Neural cell (in vitro differentiated cells): ENCODE data around the gene NDUFB1. TPM values are rescaled to one million over a fixed set of nuclear protein-coding genes. Genes with fewer than 3 reads are reported as not detected.

Experiments used
- H2AFZ ChIP-seq: fragments of 200-600, 300-800 bp; sonication (generic), shearing (Covaris generic); 2 replicates; pipeline ENCODE4 v1.6.0; 2014; ENCODE audit warnings: low read depth, mild to moderate bottlenecking, antibody characterized with exemption, low read length, moderate library complexity
- H3F3A ChIP-seq: fragments of 200-600 bp; shearing (Covaris generic); 2 replicates; pipeline ENCODE4 v1.6.1; 2016; ENCODE audit warnings: mild to moderate bottlenecking, moderate library complexity, mixed read lengths, antibody characterized with exemption, low read length; ENCODE audit not compliant: insufficient read depth, poor library complexity, severe bottlenecking
- H3K27ac ChIP-seq: fragments of 200-600, 300-800 bp; sonication (generic), shearing (Covaris generic); 2 replicates; pipeline ENCODE4 v1.5.1; 2014; ENCODE audit warnings: mild to moderate bottlenecking, low read length, moderate library complexity
- H3K27me3 ChIP-seq: fragments of 300-800, 200-600 bp; sonication (generic), shearing (Covaris generic); 2 replicates; pipeline ENCODE4 v1.6.0; 2014; ENCODE audit warnings: mild to moderate bottlenecking, low read depth, low read length, moderate library complexity; ENCODE audit not compliant: insufficient read depth
- H3K36me3 ChIP-seq: fragments of 300-800, 200-600 bp; sonication (generic), shearing (Covaris generic); 2 replicates; pipeline ENCODE4 v1.5.1; 2014; ENCODE audit warnings: mild to moderate bottlenecking, antibody characterized with exemption, low read length, moderate library complexity; ENCODE audit not compliant: insufficient read depth
- H3K4me2 ChIP-seq: fragments of 300-800, 200-600 bp; sonication (generic), shearing (Covaris generic); 2 replicates; pipeline ENCODE4 v1.6.0; 2014; ENCODE audit warnings: mild to moderate bottlenecking, low read length
- H3K4me3 ChIP-seq: fragments of 300-800, 200-600 bp; sonication (generic), shearing (Covaris generic); 2 replicates; pipeline ENCODE4 v1.5.1; 2014; ENCODE audit warnings: mild to moderate bottlenecking, low read length, moderate library complexity
- H3K79me2 ChIP-seq: fragments of 200-600 bp; shearing (Covaris generic); replicated peaks from 2 replicates; pipeline ENCODE4 v1.6.0; 2014; ENCODE audit warnings: mild to moderate bottlenecking, low read length, moderate library complexity; ENCODE audit not compliant: insufficient read depth
- H3K9ac ChIP-seq: fragments of 300-800, 200-600 bp; sonication (generic), shearing (Covaris generic); 2 replicates; pipeline ENCODE4 v1.6.1; 2016; ENCODE audit warnings: mild to moderate bottlenecking, low read length, mixed read lengths
- H3K9me2 ChIP-seq: fragments of 200-600 bp; shearing (Covaris generic); 2 replicates; pipeline ENCODE4 v1.6.1; 2016; ENCODE audit warnings: mild to moderate bottlenecking, low read length, mixed read lengths; ENCODE audit not compliant: insufficient read depth
- H3K9me3 ChIP-seq: fragments of 200-600, 300-800 bp; sonication (generic), shearing (Covaris generic); 2 replicates; pipeline ENCODE4 v1.6.1; 2016; ENCODE audit warnings: mild to moderate bottlenecking, mixed run types, low read length, moderate library complexity, mixed read lengths
- H4K20me1 ChIP-seq: fragments of 200-600 bp; shearing (Covaris generic); 2 replicates; pipeline ENCODE4 v1.6.1; 2016; ENCODE audit warnings: mild to moderate bottlenecking, mixed run types; ENCODE audit not compliant: insufficient read depth
- CTCF ChIP-seq: fragments of 450-650 bp; IDR thresholded peaks from 2 replicates; pipeline ENCODE4 v1.5.1; 2014; ENCODE audit warnings: antibody characterized with exemption, mild to moderate bottlenecking, moderate library complexity; ENCODE audit not compliant: poor library complexity, severe bottlenecking
- EP300 ChIP-seq: fragments of 450-650 bp; conservative IDR thresholded peaks from 2 replicates; pipeline ENCODE4 v1.6.1; 2014; ENCODE audit warnings: antibody characterized with exemption, mild to moderate bottlenecking, moderate library complexity; ENCODE audit not compliant: poor library complexity, severe bottlenecking
- EZH2 ChIP-seq: fragments of 200-600, 300-800 bp; shearing (Covaris generic), sonication (generic); IDR thresholded peaks from 2 replicates; pipeline ENCODE4 v1.6.1; 2014; ENCODE audit warnings: antibody characterized with exemption, low read length, borderline replicate concordance, mild to moderate bottlenecking; ENCODE audit not compliant: insufficient read depth, poor library complexity, severe bottlenecking
- MXI1 ChIP-seq: fragments of 450-650 bp; conservative IDR thresholded peaks from 2 replicates; pipeline ENCODE4 v1.6.1; 2014; ENCODE audit warnings: antibody characterized with exemption, mild to moderate bottlenecking; ENCODE audit not compliant: poor library complexity, severe bottlenecking
- POLR2AphosphoS5 ChIP-seq: IDR thresholded peaks from 2 replicates; pipeline ENCODE4 v1.6.1; 2012
- RAD21 ChIP-seq: fragments of 450-650 bp; conservative IDR thresholded peaks from 2 replicates; pipeline ENCODE4 v1.6.1; 2014; ENCODE audit warnings: antibody characterized with exemption, mild to moderate bottlenecking, moderate library complexity
- REST ChIP-seq: IDR thresholded peaks from 2 replicates; pipeline ENCODE4 v1.6.1; 2012; ENCODE audit warnings: borderline replicate concordance
- SMC3 ChIP-seq: fragments of 450-650 bp; conservative IDR thresholded peaks from 2 replicates; pipeline ENCODE4 v1.6.1; 2014; ENCODE audit warnings: antibody characterized with exemption, mild to moderate bottlenecking, moderate library complexity; ENCODE audit not compliant: poor library complexity
- TAF1 ChIP-seq: IDR thresholded peaks from 2 replicates; pipeline ENCODE4 v1.6.1; 2012; ENCODE audit warnings: low read depth
- polyA plus RNA-seq: library from polyadenylated mRNA; depleted of rRNA; stranded (reverse); fragments of >200 nt; gene quantifications from 2 replicates; pipeline ENCODE4 v1.2.3, GENCODE V29; 2014

NDUFB1 gene
- polyA plus RNA-seq, 1 donor from 2014 or later: 1,224 TPM

- Histone ChIP-seq H3K9me3 (peaks cover 7% of the 10 kb centered on the region), H3K27ac (no peak overlapping the region), H2AFZ (no peak overlapping the region), H3K9ac (no peak overlapping the region), H3K9me2 (no peaks in the 10 kb centered on the region), H3K27me3 (no peaks in the 10 kb centered on the region), H3K4me3 (no peak overlapping the region), H3K79me2 (no peaks in the 10 kb centered on the region), H3K4me2 (no peak overlapping the region), H4K20me1 (no peaks in the 10 kb centered on the region), H3K36me3 (peaks cover 17% of the 10 kb centered on the region), H3F3A (no peaks in the 10 kb centered on the region)
- TF ChIP-seq REST (no peak), CTCF (no peak), SMC3 (no peak), EP300 (no peak), RAD21 (no peak), EZH2 (no peak), MXI1 (no peak), TAF1 (no peak), POLR2AphosphoS5 (no peak)
Observed at GRCh38 chr14:92161521-92161920, 40.0 kb upstream of the NDUFB1 start.

- H3K4me2 ChIP-seq: no peak overlapping the region
- H3K4me3 ChIP-seq: no peak overlapping the region
- H3F3A ChIP-seq: no peaks in the 10 kb centered on the region
- peaks cover 7% of the 10 kb centered on the region for H3K9me3 ChIP-seq
- TF ChIP-seq MXI1 (no peak), TAF1 (no peak), CTCF (no peak), REST (no peak), EP300 (no peak), POLR2AphosphoS5 (no peak), SMC3 (no peak), RAD21 (no peak), EZH2 (no peak)
- H4K20me1 ChIP-seq: no peaks in the 10 kb centered on the region
- no peaks in the 10 kb centered on the region for H3K27me3 ChIP-seq
- no peak overlapping the region for H3K9ac ChIP-seq
- H3K27ac ChIP-seq: no peak overlapping the region
- H3K36me3 ChIP-seq: peaks cover 17% of the 10 kb centered on the region
- H3K79me2 ChIP-seq: no peaks in the 10 kb centered on the region
- no peak overlapping the region for H2AFZ ChIP-seq
- H3K9me2 ChIP-seq: no peaks in the 10 kb centered on the region
Observed at GRCh38 chr14:92160619-92161018, 39.1 kb upstream of the NDUFB1 start.
